Testis (tissue), 3 donors: Measurements from ENCODE around the gene TOE1. TPM values are rescaled to one million over a fixed set of nuclear protein-coding genes. Genes with fewer than 3 reads are reported as not detected.

Source experiments
- DNase-seq: peaks from one replicate; pipeline ENCODE4 v3.0.0-alpha.2; 2019
- H3K27ac ChIP-seq, 2 donors: fragments of 200-600 bp; sonication (generic); one replicate each; pipeline ENCODE4 v1.5.1; 2019
- H3K27me3 ChIP-seq: fragments of 200-600 bp; sonication (generic); one replicate; pipeline ENCODE4 v1.5.1; 2019
- H3K36me3 ChIP-seq: fragments of 200-600 bp; sonication (generic); one replicate; pipeline ENCODE4 v1.5.1; 2017; ENCODE audit warnings: low read depth; ENCODE audit errors: missing control alignments
- H3K4me1 ChIP-seq: fragments of 200-600 bp; sonication (generic); one replicate; pipeline ENCODE4 v1.5.1; 2019
- H3K4me3 ChIP-seq, 2 donors: fragments of 200-600 bp; sonication (generic); one replicate each; pipeline ENCODE4 v1.5.1; 2017 to 2019
- H3K9me3 ChIP-seq: fragments of 200-600 bp; sonication (generic); one replicate; pipeline ENCODE4 v1.5.1; 2017
- POLR2A ChIP-seq: fragments of 450-650 bp; IDR thresholded peaks from one replicate; pipeline ENCODE4 v1.6.1; 2017; ENCODE audit warnings: antibody characterized with exemption, mild to moderate bottlenecking, moderate library complexity
- WGBS, 2 donors: methylation state at CpG; one replicate each; pipeline ENCODE4 v1.1.5; 2018; 5-methylcytosine and 5-hydroxymethylcytosine counted together
- intact Hi-C: fragments of 100-400 bp; cut with DNase I; formaldehyde crosslinking; loops from one replicate; pipeline ENCODE4 v1.15.1; 2023; ENCODE audit warnings: low total_unique reads
- polyA plus RNA-seq: library from polyadenylated mRNA; stranded (reverse); fragments of 350-450 nt; fragmentation: Illumina TruSeq; extraction: RNeasy Lipid Tissue Mini Kit (QIAGEN cat#74804); gene quantifications from one replicate; pipeline ENCODE4 v1.2.3, GENCODE V29; 2014; ENCODE audit warnings: low read depth, low replicate concordance; ENCODE audit not compliant: insufficient read depth
- total RNA-seq, 2 donors: library from RNA; depleted of rRNA; stranded (reverse); fragments of >200 nt; gene quantifications; one replicate each; pipeline ENCODE4 v1.2.3, GENCODE V29; 2016
- TF ChIP-seq, protein P1 (sequence below), 3 experiments: fragments of 450-650 bp in 2 of 3; fragments of 200-600 bp in 1 of 3; sonication (generic) in 1 of 3; IDR thresholded peaks; one replicate each; pipeline ENCODE4 v1.5.1; 2016 to 2019; ENCODE audit warnings: antibody characterized with exemption in 3 of 3, mild to moderate bottlenecking in 2 of 3, moderate library complexity in 1 of 3

Gene TOE1
- total and polyA plus RNA-seq, 3 donors from 2014 or later = 16.3 to 48.3 (median 25.1) TPM

DNA sequence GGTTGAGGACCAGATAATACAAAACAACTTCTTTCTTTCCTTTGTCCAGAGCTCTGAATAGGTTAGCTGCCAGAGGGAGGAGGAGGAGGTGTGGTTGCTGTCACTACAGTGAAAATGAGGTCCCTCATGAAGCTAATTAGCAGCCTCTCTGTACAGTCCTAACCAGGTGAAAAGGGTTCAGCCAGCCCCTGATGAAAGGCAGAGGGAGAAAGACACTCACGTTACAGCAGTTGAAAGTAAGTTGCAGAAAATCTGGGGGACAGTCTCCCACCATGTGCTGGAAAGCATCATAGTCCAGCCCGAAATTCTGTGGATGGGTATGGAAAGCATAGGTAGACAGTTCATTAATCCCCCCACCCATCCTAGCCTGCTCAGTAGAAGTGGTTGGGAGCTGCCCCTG lies 6.5 kb downstream of the TOE1 start:
- H3K4me3 ChIP-seq = no peak overlapping the region
- no peak for TF ChIP-seq POLR2A
- TF ChIP-seq, protein P1, sequence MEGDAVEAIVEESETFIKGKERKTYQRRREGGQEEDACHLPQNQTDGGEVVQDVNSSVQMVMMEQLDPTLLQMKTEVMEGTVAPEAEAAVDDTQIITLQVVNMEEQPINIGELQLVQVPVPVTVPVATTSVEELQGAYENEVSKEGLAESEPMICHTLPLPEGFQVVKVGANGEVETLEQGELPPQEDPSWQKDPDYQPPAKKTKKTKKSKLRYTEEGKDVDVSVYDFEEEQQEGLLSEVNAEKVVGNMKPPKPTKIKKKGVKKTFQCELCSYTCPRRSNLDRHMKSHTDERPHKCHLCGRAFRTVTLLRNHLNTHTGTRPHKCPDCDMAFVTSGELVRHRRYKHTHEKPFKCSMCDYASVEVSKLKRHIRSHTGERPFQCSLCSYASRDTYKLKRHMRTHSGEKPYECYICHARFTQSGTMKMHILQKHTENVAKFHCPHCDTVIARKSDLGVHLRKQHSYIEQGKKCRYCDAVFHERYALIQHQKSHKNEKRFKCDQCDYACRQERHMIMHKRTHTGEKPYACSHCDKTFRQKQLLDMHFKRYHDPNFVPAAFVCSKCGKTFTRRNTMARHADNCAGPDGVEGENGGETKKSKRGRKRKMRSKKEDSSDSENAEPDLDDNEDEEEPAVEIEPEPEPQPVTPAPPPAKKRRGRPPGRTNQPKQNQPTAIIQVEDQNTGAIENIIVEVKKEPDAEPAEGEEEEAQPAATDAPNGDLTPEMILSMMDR (IDR thresholded peaks at IDR 0.05) = no peak
- WGBS, 2 donors = 81 to 92% methylated on average over 2 of the region's 2 CpGs
- H3K4me1 ChIP-seq = peaks cover 26% of the 10 kb centered on the region
- intact Hi-C loops = no loop called here
- no peaks in the 10 kb centered on the region for H3K36me3 ChIP-seq
- no peaks in the 10 kb centered on the region for H3K9me3 ChIP-seq
- DNase-seq = peak; percentile 3
- H3K27ac ChIP-seq = no peak overlapping the region
- no peaks in the 10 kb centered on the region for H3K27me3 ChIP-seq

DNA sequence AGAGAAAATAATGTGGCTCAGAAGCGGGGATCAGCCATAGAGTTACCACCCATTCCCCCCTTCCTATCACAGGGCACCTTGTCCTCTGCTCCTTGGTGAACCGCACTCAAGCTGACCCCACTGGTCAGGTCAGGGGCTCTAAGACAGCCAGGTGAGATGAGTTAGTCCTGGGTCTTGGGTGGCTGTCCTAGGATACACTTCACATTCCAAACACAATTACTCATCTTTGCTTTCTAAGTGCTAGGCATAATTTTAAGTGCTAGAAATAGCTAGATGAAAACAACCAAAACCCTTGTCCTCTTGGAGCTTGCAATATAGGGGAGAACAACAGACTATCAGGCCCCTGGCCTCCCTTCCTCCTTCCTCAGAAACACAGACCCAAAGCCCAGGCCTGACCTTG lies 8.1 kb downstream of the TOE1 start:
- H3K27ac ChIP-seq = peak overlapping the region in 1 of 2 donors; percentile 49
- intact Hi-C loops = no loop called here
- no peaks in the 10 kb centered on the region for H3K9me3 ChIP-seq
- TF ChIP-seq, protein P1 (IDR thresholded peaks at IDR 0.05) = no peak
- no peak for TF ChIP-seq POLR2A
- no peaks in the 10 kb centered on the region for H3K36me3 ChIP-seq
- no peaks in the 10 kb centered on the region for H3K27me3 ChIP-seq
- DNase-seq = peak; percentile 12
- peaks cover 27% of the 10 kb centered on the region for H3K4me1 ChIP-seq
- 85 to 92% methylated on average over 2 of the region's 2 CpGs for WGBS, 2 donors
- no peak overlapping the region for H3K4me3 ChIP-seq

DNA sequence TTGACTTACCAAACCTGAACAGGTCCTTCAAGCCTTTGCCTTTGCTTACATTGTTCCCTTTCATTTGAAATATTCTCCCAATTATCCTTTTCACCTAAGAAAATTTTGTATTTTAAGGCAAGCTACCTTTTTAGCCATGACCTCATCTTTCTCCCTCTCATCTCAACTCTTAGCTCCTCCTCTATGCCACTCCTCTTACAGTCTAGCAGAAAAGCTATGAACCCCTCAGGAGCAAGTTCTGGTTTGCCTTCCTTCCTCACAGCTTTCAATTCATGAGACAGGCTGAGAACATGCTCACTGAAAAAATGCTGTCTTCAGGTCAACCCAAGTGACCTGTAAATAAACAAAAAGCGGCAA lies 8.6 kb downstream of the TOE1 start:
- Histone ChIP-seq H3K4me3 (no peak overlapping the region), H3K27ac (peak overlapping the region; percentile 42 to 49), H3K9me3 (no peaks in the 10 kb centered on the region), H3K4me1 (peaks cover 27% of the 10 kb centered on the region), H3K27me3 (no peaks in the 10 kb centered on the region), H3K36me3 (no peaks in the 10 kb centered on the region)
- TF ChIP-seq, protein P1 (IDR thresholded peaks at IDR 0.05) = no peak
- no peak for TF ChIP-seq POLR2A
- DNase-seq = no peak
- intact Hi-C loops = no loop called here
- 20 to 33% methylated on average over 1 of the region's 1 CpG for WGBS, 2 donors

DNA sequence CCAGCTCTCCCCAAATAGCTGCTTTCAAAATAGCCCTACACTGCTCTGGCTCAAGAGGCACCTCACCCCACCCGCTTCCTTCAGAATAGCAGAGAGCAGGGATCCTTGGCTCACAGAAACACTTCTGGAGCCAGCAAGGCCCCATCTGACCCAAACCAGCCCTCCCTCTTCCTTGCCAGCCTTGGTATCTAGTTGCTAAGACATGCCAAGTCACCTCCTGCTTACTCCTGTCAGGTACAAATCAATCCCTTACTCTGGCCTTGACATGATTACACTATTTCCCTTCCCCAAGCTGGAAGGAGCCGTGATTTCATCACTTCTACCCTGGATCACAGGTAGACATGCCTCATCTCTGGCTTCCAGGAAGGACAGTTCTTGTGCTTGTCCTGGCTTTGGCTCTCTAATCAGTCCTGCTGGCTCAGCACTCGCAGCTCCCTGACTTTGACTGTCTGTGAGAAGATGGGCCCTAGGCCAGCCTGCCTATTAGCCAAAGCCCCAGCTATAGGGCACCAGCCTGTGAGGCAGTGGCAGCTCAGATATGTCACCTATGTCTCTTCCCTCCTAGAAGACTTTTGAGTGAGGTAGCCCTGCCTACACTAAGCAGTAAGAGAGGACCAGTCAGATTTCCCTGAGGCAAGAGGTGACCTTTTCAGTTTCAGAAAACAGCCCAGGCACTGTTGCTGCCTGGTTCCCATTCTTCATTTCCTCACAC lies 9.2 kb downstream of the TOE1 start:
- peaks cover 27% of the 10 kb centered on the region for H3K4me1 ChIP-seq
- H3K27ac ChIP-seq = peak overlapping the region; percentile 42 to 49
- TF ChIP-seq POLR2A = no peak
- TF ChIP-seq, protein P1 (IDR thresholded peaks at IDR 0.05) = no peak
- intact Hi-C loops = no loop called here
- peak; percentile 71 for DNase-seq
- no peaks in the 10 kb centered on the region for H3K9me3 ChIP-seq
- WGBS, 2 donors = 41 to 50% methylated on average over 3 of the region's 3 CpGs
- no peaks in the 10 kb centered on the region for H3K27me3 ChIP-seq
- H3K36me3 ChIP-seq = no peaks in the 10 kb centered on the region
- no peak overlapping the region for H3K4me3 ChIP-seq

DNA sequence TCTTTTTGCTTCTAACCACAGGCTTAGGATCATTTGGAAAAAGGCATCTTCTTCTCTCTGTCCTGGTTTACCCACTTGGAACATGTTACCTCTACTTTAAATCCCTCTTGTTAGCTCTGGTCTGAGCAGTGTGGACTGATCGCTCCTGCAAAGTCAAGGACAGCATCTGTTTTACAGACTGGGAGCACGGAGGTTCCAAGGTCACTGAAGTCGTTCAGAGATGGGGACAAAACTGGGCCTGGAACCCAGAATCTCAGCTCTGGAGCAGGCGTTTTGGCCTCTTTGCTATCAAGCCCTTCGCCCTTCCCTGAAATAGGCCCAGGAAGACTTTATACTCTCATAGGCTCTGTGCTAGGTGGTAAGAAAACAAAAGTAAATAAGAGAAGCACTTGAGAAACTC lies 11.5 kb downstream of the TOE1 start:
- TF ChIP-seq, protein P1 (IDR thresholded peaks at IDR 0.05) = no peak
- no peak for TF ChIP-seq POLR2A
- no peak for DNase-seq
- Histone ChIP-seq H3K4me3 (no peak overlapping the region), H3K4me1 (peaks cover 27% of the 10 kb centered on the region), H3K9me3 (no peaks in the 10 kb centered on the region), H3K27ac (peak overlapping the region in 1 of 2 donors; percentile 19), H3K36me3 (no peaks in the 10 kb centered on the region), H3K27me3 (no peaks in the 10 kb centered on the region)
- WGBS, 2 donors = 29 to 71% methylated on average over 5 of the region's 5 CpGs
- intact Hi-C loops = loop anchor here (10.0 kb wide), 1 partner anchor 143 kb away; the partner anchor contains the start of gene TESK2
